T47D (cell line): ENCODE results near the gene SERTM2.
"Not testable (repeated sequence)": the region's sequence is repeated elsewhere in the genome, so short reads cannot be mapped to it uniquely, and the experiment has no call there.

Experiments
- DNase-seq, 2 experiments: peaks; one replicate each; pipeline versions ENCODE4 v3.0.0 to v3.0.0-alpha.2; 2011 to 2012; ENCODE audit warnings: low read depth in 1 of 2, low spot score in 1 of 2
- JUND ChIP-seq: IDR thresholded peaks from 2 replicates; pipeline ENCODE4 v1.6.1; 2012; ENCODE audit warnings: low read depth
- in situ Hi-C: cut with HindIII; loops from 2 replicates; pipeline ENCODE4 v1.10.0; 2016; ENCODE audit warnings: low sequenced_read_pairs, low pct_unique_long_range_greater_than_20kb

SERTM2 gene

DNA sequence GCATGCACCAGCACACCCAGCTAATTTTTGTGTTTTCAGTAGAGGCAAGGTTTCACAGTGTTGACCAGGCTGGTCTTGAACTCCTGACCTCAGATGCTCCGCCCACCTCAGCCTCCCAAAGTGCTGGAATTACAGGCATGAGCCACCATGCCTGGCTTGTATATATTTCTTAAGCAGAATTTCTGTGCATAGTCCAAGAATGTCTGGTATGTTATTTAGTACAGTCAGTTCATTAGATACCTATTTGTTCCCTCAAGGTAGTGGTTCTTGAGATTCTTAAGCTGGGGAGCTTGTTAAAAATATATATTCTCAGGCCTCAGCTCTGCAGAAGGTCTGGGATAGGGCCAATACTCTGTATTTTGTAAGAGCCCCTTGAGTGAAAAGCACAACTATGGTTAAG is 4.6 kb upstream of the SERTM2 start:
- DNase-seq, result no peak
- no peak for TF ChIP-seq JUND
- in situ Hi-C loops, result no loop called here

- no peak for DNase-seq
- no peak for TF ChIP-seq JUND
- in situ Hi-C loops, result no loop called here
Measured at GRCh38 chrX:111507933-111508332, 3.5 kb upstream of the SERTM2 start.

GRCh38 chrX:111515298-111515697 is 3.9 kb downstream of the SERTM2 start:
- in situ Hi-C loops, result no loop called here
- DNase-seq, result no peak
- TF ChIP-seq JUND, result no peak

DNA sequence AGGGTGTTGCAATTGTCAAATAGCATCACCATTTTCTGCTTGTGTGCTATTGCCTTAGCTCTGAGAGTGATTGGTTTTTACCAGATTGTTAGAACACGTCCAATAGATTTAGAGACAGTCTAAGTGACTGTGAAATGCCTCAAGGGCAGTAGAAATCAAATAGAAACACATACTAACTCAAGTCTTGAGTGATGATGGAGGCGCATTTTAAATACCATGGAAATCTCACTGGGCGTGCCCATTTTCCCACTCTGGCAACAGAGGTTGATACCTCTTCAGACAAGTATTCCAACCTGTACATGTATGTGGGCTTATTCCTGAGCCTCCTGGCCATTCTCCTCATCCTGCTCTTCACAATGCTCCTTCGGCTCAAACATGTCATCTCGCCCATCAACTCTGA is 7.2 kb downstream of the SERTM2 start:
- TF ChIP-seq JUND, result no peak
- DNase-seq, result no peak
- in situ Hi-C loops, result no loop called here

DNA sequence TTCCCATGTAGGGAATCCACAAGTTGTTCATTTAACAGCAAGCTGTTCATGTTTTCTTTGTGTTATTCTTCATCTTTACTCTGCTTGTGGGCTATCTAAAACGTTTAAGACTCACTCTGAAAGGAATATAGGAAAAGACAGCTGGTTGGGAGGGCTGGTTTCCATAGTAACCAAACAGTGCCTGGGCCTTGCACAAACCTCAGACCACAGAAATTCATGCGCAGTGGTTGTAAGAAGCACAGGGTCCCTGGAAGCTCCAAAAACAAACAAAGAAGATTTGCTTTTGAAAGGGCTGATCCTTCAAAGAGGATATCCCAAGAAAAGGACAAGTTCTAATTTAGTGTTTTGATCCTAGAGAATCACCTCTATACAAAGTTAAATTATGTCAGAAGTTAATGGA is 7.8 kb downstream of the SERTM2 start:
- no peak for DNase-seq
- no peak for TF ChIP-seq JUND
- in situ Hi-C loops, result no loop called here

DNA sequence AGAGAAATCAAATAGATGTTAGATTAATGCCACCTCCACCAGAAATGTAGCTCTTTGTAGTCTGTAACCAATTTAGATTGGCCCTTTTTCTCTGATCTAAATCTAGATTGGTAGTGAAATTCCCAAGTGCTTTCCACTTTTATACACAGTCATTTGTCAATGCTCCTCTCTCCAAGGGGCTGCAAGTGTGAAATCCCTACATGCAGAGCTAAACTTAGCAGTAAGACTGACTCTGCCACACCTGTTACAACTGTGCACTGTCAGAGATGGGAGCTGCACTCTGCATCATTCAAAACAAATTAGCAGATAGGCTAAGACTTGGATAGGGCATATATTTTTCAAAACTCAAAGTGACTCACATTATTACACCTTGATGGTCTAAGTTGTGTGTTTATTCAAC is 9.1 kb downstream of the SERTM2 start:
- in situ Hi-C loops, result no loop called here
- DNase-seq, result no peak
- TF ChIP-seq JUND, result no peak

DNA sequence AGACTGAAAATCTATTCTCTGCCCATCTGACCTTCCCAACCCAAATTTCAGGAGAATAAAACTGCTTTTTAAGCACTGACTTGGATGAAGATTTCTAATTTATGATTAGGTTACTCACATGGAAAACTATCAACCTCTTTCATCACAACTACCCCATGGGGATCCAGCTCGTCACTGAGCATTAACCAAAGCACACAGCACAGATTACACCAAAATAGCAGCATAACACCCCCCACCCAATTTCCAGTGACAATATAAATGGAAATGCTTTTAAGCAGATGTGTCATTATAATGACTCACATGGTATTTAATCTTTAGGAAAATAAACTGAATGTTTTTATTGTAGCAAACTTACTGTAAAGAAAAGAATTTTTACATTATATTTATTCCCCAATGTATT is 9.7 kb downstream of the SERTM2 start:
- DNase-seq, result no peak
- in situ Hi-C loops, result no loop called here
- TF ChIP-seq JUND, result no peak

DNA sequence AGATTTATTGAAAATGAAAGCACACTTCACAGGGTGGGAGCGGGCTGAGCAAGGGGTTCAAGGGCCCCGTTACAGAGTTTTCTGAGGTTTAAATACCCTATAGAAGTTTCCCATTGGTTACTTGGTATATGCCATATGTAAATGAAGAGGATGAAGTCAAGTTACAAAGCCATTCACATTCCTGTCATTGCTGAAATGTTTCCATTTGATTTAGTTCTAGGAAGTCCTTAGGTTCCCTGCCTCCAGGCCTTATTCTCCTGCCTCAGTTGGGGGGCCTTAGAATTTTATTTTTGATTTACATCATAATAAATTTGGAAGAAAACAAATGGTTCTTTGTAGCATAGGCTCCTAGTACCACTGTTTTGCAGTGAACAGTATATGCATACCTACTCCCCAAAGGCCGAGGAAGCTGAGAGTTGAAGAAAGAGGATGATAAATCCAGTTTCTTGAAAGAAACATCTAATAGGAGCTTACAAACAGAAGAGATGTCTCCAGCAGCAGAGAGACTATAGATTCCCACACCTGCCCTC is 31.8 kb downstream of the SERTM2 start:
- DNase-seq, result peak in 1 of 2 experiments; percentile 1
- TF ChIP-seq JUND, result no peak
- in situ Hi-C loops, result no loop called here

- DNase-seq, in situ Hi-C loops: not testable (repeated sequence)
Measured at GRCh38 chrX:111549235-111549634, 37.8 kb downstream of the SERTM2 start.

GRCh38 chrX:111555406-111555958 is 44.0 kb downstream of the SERTM2 start:
- DNase-seq, result no peak
- in situ Hi-C loops, result no loop called here
- TF ChIP-seq JUND, result no peak

- in situ Hi-C loops, result no loop called here
- DNase-seq, result no peak
- no peak for TF ChIP-seq JUND
Measured at GRCh38 chrX:111560801-111561200, 49.4 kb downstream of the SERTM2 start.

DNA sequence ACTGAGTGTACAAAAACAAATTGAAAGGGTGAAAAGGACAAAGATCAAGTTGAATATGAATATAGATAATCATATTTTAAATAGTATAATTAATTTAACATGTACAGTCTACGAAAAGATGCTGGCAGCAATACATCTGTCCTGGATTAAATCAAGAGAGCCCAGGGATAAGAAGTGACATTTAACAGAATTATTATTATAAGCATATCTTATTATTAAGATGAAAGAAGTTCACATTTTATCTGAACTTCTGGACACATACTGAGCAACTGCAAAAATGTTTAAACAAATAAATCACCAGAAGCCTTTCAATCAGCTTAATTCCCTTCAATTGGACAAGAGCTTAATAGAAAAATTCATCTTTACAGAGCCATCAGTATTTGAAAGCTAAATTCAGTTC is 50.4 kb downstream of the SERTM2 start:
- no peak for TF ChIP-seq JUND
- DNase-seq, result no peak

DNA sequence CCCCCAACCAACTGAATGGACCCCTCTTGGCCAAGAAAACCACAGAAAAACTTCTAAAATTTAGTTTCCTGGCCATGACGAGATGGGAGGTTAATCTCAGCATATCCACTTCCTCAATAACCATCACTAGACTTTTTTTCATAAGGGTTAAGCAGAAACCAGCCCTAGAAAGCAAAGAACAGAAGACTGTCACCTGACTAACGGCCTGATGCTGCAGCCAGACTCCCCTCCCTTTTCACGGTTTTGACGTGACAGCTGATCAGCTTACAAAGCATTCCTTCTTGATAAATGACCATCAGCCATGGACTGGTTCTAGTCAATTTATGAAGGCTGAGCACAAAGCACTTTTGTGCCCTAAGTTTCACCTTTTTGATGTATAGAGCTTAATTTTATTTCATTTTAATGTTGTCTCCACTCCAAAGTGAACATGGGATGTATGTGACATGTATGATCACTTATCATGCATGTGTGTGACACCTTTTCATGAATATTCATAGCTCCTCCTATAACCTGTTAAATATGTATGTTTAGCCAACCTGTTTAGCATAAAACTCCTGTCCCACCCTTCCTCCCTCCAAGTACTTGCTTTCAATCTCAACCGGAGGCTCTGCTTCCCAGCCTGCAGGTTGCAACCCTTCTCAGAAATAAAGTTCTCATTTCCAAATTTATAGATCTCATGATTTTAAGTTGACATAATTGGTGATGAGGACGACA is 56.3 kb downstream of the SERTM2 start:
- no peak for DNase-seq
- in situ Hi-C loops, result no loop called here
- no peak for TF ChIP-seq JUND

More for the DNA sequence above, 50.4 kb downstream of the SERTM2 start:
- in situ Hi-C loops, result no loop called here
